Astrocyte (in vitro differentiated cells and primary cell): ENCODE measurements around the gene GIMAP8. TPM values are rescaled to one million over a fixed set of nuclear protein-coding genes. Genes with fewer than 3 reads are reported as not detected.
A peak's percentile ranks its signal among the peaks of the same experiment; 100 is the strongest.

Experiments
- DNase-seq: peaks from one replicate; pipeline ENCODE4 v3.0.0-alpha.2; 2010; ENCODE audit warnings: low read depth
- FAIRE-seq: peaks from 2 replicates; lab custom pipeline; 2011; peaks lifted over from hg19 to GRCh38; lab: Jason Lieb, UNC
- H2AFZ ChIP-seq: 2 replicates; pipeline ENCODE4 v1.6.0; 2012; ENCODE audit warnings: low read depth, low read length, inconsistent platforms
- H3K27ac ChIP-seq: 2 replicates; pipeline ENCODE4 v1.5.1; 2011; ENCODE audit warnings: low read depth, low read length, inconsistent platforms
- H3K27me3 ChIP-seq: 2 replicates; pipeline ENCODE4 v1.6.0; 2011; ENCODE audit warnings: low read length, inconsistent platforms; ENCODE audit not compliant: insufficient read depth
- H3K36me3 ChIP-seq: 2 replicates; pipeline ENCODE4 v1.5.1; 2011; ENCODE audit warnings: low read length, inconsistent platforms; ENCODE audit not compliant: insufficient read depth
- H3K4me1 ChIP-seq: 2 replicates; pipeline ENCODE4 v1.5.1; 2011; ENCODE audit warnings: low read length, inconsistent platforms; ENCODE audit not compliant: insufficient read depth
- H3K4me2 ChIP-seq: 2 replicates; pipeline ENCODE4 v1.6.0; 2012; ENCODE audit warnings: low read length, inconsistent platforms
- H3K4me3 ChIP-seq: 2 replicates; pipeline ENCODE4 v1.5.1; 2011; ENCODE audit warnings: low read depth, mild to moderate bottlenecking, low read length, inconsistent platforms; ENCODE audit not compliant: insufficient read depth
- H3K79me2 ChIP-seq: 2 replicates; pipeline ENCODE4 v1.6.0; 2012; ENCODE audit warnings: mild to moderate bottlenecking, low read length, inconsistent platforms; ENCODE audit not compliant: insufficient read depth
- H3K9ac ChIP-seq: 2 replicates; pipeline ENCODE4 v1.6.0; 2012; ENCODE audit warnings: mild to moderate bottlenecking, low read length, inconsistent platforms
- H3K9me3 ChIP-seq: 2 replicates; pipeline ENCODE4 v1.5.1; 2012; ENCODE audit warnings: low read depth, mild to moderate bottlenecking, low read length, inconsistent platforms; ENCODE audit not compliant: insufficient read depth
- H4K20me1 ChIP-seq: 2 replicates; pipeline ENCODE4 v1.6.0; 2012; ENCODE audit warnings: low read length, inconsistent platforms; ENCODE audit not compliant: insufficient read depth
- H3K27ac Mint-ChIP-seq: one replicate; pipeline ENCODE4 v1.8.0; 2021; ENCODE audit warnings: mild to moderate bottlenecking, mixed read lengths; ENCODE audit not compliant: unreplicated experiment
- H3K27me3 Mint-ChIP-seq: one replicate; pipeline ENCODE4 v1.8.0; 2021; ENCODE audit warnings: low read depth, mixed read lengths; ENCODE audit not compliant: unreplicated experiment
- H3K36me3 Mint-ChIP-seq: one replicate; pipeline ENCODE4 v1.8.0; 2021; ENCODE audit warnings: low read depth, mixed read lengths; ENCODE audit not compliant: unreplicated experiment
- H3K4me1 Mint-ChIP-seq: one replicate; pipeline ENCODE4 v1.8.0; 2021; ENCODE audit warnings: low read depth, mixed read lengths; ENCODE audit not compliant: unreplicated experiment
- H3K4me3 Mint-ChIP-seq: one replicate; pipeline ENCODE4 v1.8.0; 2021; ENCODE audit warnings: mild to moderate bottlenecking, moderate library complexity, mixed read lengths; ENCODE audit not compliant: unreplicated experiment
- H3K9me3 Mint-ChIP-seq: one replicate; pipeline ENCODE4 v1.8.0; 2021; ENCODE audit warnings: mild to moderate bottlenecking, mixed read lengths; ENCODE audit not compliant: unreplicated experiment
- CTCF ChIP-seq: IDR thresholded peaks from 2 replicates; pipeline ENCODE4 v1.5.1; 2011; ENCODE audit warnings: low read depth, mild to moderate bottlenecking, inconsistent platforms, low read length, moderate library complexity; ENCODE audit not compliant: insufficient read depth
- EZH2 ChIP-seq: IDR thresholded peaks from 2 replicates; pipeline ENCODE4 v1.6.1; 2012; ENCODE audit warnings: mild to moderate bottlenecking, low read length, inconsistent platforms; ENCODE audit not compliant: insufficient read depth
- total RNA-seq: library from RNA; stranded (reverse); gene quantifications from 2 replicates; pipeline ENCODE4 v1.2.1, GENCODE V29; 2021

Gene GIMAP8
- total RNA-seq, 1 donor from 2014 or later: not detected

- no peaks in the 10 kb centered on the region for H3K9me3 Mint-ChIP-seq
- H3K4me3 Mint-ChIP-seq: peak overlapping the region; percentile 79
- TF ChIP-seq EZH2 (no peak), CTCF (no peak)
- H3K79me2 ChIP-seq: no peaks in the 10 kb centered on the region
- peaks cover 16% of the 10 kb centered on the region for H3K4me1 ChIP-seq
- no peaks in the 10 kb centered on the region for H3K27me3 Mint-ChIP-seq
- DNase-seq (no peak), FAIRE-seq (no peak)
- no peak overlapping the region for H3K27ac ChIP-seq
- H3K4me3 ChIP-seq: no peak overlapping the region
- H3K36me3 Mint-ChIP-seq: peaks cover 11% of the 10 kb centered on the region
- peaks cover 64% of the 10 kb centered on the region for H3K4me1 Mint-ChIP-seq
- H3K9ac ChIP-seq: peak overlapping the region; percentile 88
- peaks cover 12% of the 10 kb centered on the region for H4K20me1 ChIP-seq
- no peak overlapping the region for H2AFZ ChIP-seq
- no peaks in the 10 kb centered on the region for H3K27me3 ChIP-seq
- H3K36me3 ChIP-seq: no peaks in the 10 kb centered on the region
- H3K9me3 ChIP-seq: no peaks in the 10 kb centered on the region
- peak overlapping the region; percentile 47 for H3K27ac Mint-ChIP-seq
- H3K4me2 ChIP-seq: no peak overlapping the region
Observed at GRCh38 chr7:150403376-150404171, 46.9 kb upstream of the GIMAP8 start.

- peaks cover 14% of the 10 kb centered on the region for H3K36me3 Mint-ChIP-seq
- H3K9me3 Mint-ChIP-seq: no peaks in the 10 kb centered on the region
- DNase-seq (no peak), FAIRE-seq (no peak)
- Histone ChIP-seq H3K9me3 (no peaks in the 10 kb centered on the region), H3K9ac (peak overlapping the region; percentile 88), H3K79me2 (no peaks in the 10 kb centered on the region), H4K20me1 (peaks cover 5% of the 10 kb centered on the region), H3K4me1 (peaks cover 16% of the 10 kb centered on the region), H2AFZ (peak overlapping the region; percentile 91), H3K36me3 (no peaks in the 10 kb centered on the region), H3K27me3 (no peaks in the 10 kb centered on the region), H3K27ac (peak overlapping the region; percentile 52), H3K4me2 (peak overlapping the region; percentile 96), H3K4me3 (peak overlapping the region; percentile 76)
- no peak for TF ChIP-seq EZH2
- TF ChIP-seq CTCF: no peak
- H3K27me3 Mint-ChIP-seq: no peaks in the 10 kb centered on the region
- peak overlapping the region; percentile 48 for H3K27ac Mint-ChIP-seq
- peak overlapping the region; percentile 79 for H3K4me3 Mint-ChIP-seq
- peaks cover 61% of the 10 kb centered on the region for H3K4me1 Mint-ChIP-seq
Observed at GRCh38 chr7:150404172-150404804, 46.1 kb upstream of the GIMAP8 start.
